IMR-90 (cell line): ENCODE data around the gene ARHGAP21. TPM values are rescaled to one million over a fixed set of nuclear protein-coding genes. Genes with fewer than 3 reads are reported as not detected.
A peak's percentile ranks its signal among the peaks of the same experiment; 100 is the strongest.

Experiments used
- ATAC-seq: fragments of 200-7000 bp; cut with Tn5 transposase; 2 replicates; pipeline ENCODE4 v1.9.1; 2020; ENCODE audit warnings: low read depth, mild to moderate bottlenecking, moderate library complexity
- BruUV-seq: library from RNA; stranded (reverse); fragments of 400-500 nt; replicated peaks from 2 replicates; lab custom pipeline; 2021; lab: Mats Ljungman, UMichigan
- CTCF ChIA-PET: fragments of 300-600 bp; formaldehyde crosslinking; extraction: SDS; loops from one replicate; lab custom pipeline; 2021; ENCODE audit warnings: antibody characterized with exemption; lab: Yijun Ruan, JAX
- POLR2A ChIA-PET: fragments of 300-600 bp; sonication (Branson Sonifier 250); formaldehyde crosslinking; loops from one replicate; lab custom pipeline; 2022; ENCODE audit warnings: antibody characterized with exemption; ENCODE audit not compliant: unreplicated experiment; lab: Charles Lee
- DNase-seq: peaks from one replicate; pipeline ENCODE4 v3.0.0; 2013
- H2AFZ ChIP-seq: replicated peaks from 2 replicates; pipeline ENCODE3; 2013; ENCODE audit warnings: low read length, mild to moderate bottlenecking; ENCODE audit not compliant: poor library complexity
- H2AK5ac ChIP-seq: 2 replicates; pipeline ENCODE4 v1.6.1; 2013; ENCODE audit warnings: low read depth, low read length, inconsistent platforms
- H2AK9ac ChIP-seq: replicated peaks from 2 replicates; pipeline ENCODE3; 2013; ENCODE audit warnings: mild to moderate bottlenecking, low read depth, low read length, moderate library complexity; ENCODE audit not compliant: poor library complexity
- H2BK120ac ChIP-seq: 2 replicates; pipeline ENCODE4 v1.6.1; 2013; ENCODE audit warnings: low read depth, low read length, inconsistent platforms
- H2BK15ac ChIP-seq: 3 replicates; pipeline ENCODE4 v1.6.1; 2013; ENCODE audit warnings: low read depth, low read length, inconsistent platforms
- H2BK20ac ChIP-seq: 2 replicates; pipeline ENCODE4 v1.6.1; 2013; ENCODE audit warnings: low read depth, mild to moderate bottlenecking, inconsistent platforms, low read length, moderate library complexity
- H2BK5ac ChIP-seq: 2 replicates; pipeline ENCODE4 v1.6.1; 2013; ENCODE audit warnings: mild to moderate bottlenecking, low read depth, low read length, inconsistent platforms; ENCODE audit not compliant: poor library complexity, severe bottlenecking
- H3K14ac ChIP-seq: replicated peaks from 2 replicates; pipeline ENCODE4 v1.6.1; 2013; ENCODE audit warnings: low read depth, low read length, inconsistent platforms
- H3K18ac ChIP-seq: 2 replicates; pipeline ENCODE4 v1.6.1; 2013; ENCODE audit warnings: low read depth, low read length, control low read depth
- H3K23ac ChIP-seq: 2 replicates; pipeline ENCODE4 v1.6.1; 2013; ENCODE audit warnings: low read depth, low read length, inconsistent platforms
- H3K27ac ChIP-seq: 2 replicates; pipeline ENCODE4 v1.5.1; 2013; ENCODE audit warnings: mild to moderate bottlenecking, control low read depth, low read length; ENCODE audit not compliant: insufficient read depth
- H3K27me3 ChIP-seq: 2 replicates; pipeline ENCODE4 v1.6.1; 2013; ENCODE audit warnings: low read length; ENCODE audit not compliant: control insufficient read depth, insufficient read depth
- H3K36me3 ChIP-seq: 2 replicates; pipeline ENCODE4 v1.6.1; 2013; ENCODE audit warnings: low read length, mixed read lengths; ENCODE audit not compliant: control insufficient read depth, insufficient read depth
- H3K4ac ChIP-seq: 2 replicates; pipeline ENCODE4 v1.6.1; 2013; ENCODE audit warnings: low read depth, low read length, inconsistent platforms
- H3K4me1 ChIP-seq: 2 replicates; pipeline ENCODE4 v1.6.1; 2013; ENCODE audit warnings: low read length, mixed read lengths; ENCODE audit not compliant: control insufficient read depth, insufficient read depth
- H3K4me2 ChIP-seq: 2 replicates; pipeline ENCODE4 v1.6.1; 2013; ENCODE audit warnings: low read depth, mild to moderate bottlenecking, control low read depth, low read length, moderate library complexity
- H3K4me3 ChIP-seq: 2 replicates; pipeline ENCODE4 v1.5.1; 2013; ENCODE audit warnings: low read depth, mild to moderate bottlenecking, control low read depth, low read length, moderate library complexity; ENCODE audit not compliant: insufficient read depth
- H3K56ac ChIP-seq: 2 replicates; pipeline ENCODE4 v1.6.1; 2013; ENCODE audit warnings: low read length, inconsistent platforms; ENCODE audit not compliant: insufficient read depth; ENCODE audit errors: extremely low read depth
- H3K79me1 ChIP-seq, 2 experiments: 2 replicates each; pipeline ENCODE4 v1.6.1; 2013; ENCODE audit warnings: low read length in 2 of 2, inconsistent platforms in 1 of 2, low read depth in 1 of 2
- H3K9ac ChIP-seq: 2 replicates; pipeline ENCODE4 v1.6.1; 2013; ENCODE audit warnings: low read depth, low read length, control low read depth
- H3K9me1 ChIP-seq: 2 replicates; pipeline ENCODE4 v1.6.1; 2013; ENCODE audit warnings: low read length, inconsistent platforms; ENCODE audit not compliant: insufficient read depth
- H3K9me3 ChIP-seq: 2 replicates; pipeline ENCODE4 v1.6.1; 2013; ENCODE audit warnings: low read length; ENCODE audit not compliant: control insufficient read depth, insufficient read depth
- H4K20me1 ChIP-seq: 2 replicates; pipeline ENCODE4 v1.6.1; 2013; ENCODE audit warnings: low read length, inconsistent platforms; ENCODE audit not compliant: insufficient read depth
- H4K5ac ChIP-seq: 2 replicates; pipeline ENCODE4 v1.6.1; 2013; ENCODE audit warnings: mild to moderate bottlenecking, low read depth, low read length, control low read depth
- H4K8ac ChIP-seq, 2 experiments: 2 replicates each; pipeline ENCODE4 v1.6.1; 2013; ENCODE audit warnings: low read depth in 2 of 2, low read length in 2 of 2, control low read depth in 1 of 2, inconsistent platforms in 1 of 2
- H4K91ac ChIP-seq: 2 replicates; pipeline ENCODE4 v1.6.1; 2013; ENCODE audit warnings: low read depth, low read length, inconsistent platforms; ENCODE audit not compliant: insufficient read depth
- CEBPB ChIP-seq: IDR thresholded peaks from 2 replicates; pipeline ENCODE4 v1.6.1; 2012; ENCODE audit warnings: low read depth, low read length, improper control_type of control experiment
- RAD21 ChIP-seq: IDR thresholded peaks from 2 replicates; pipeline ENCODE4 v1.6.1; 2012; ENCODE audit warnings: low read length, improper control_type of control experiment
- WGBS, 2 experiments: methylation state at CpG; one replicate each; pipeline versions ENCODE4 v1.1.5 to v1.1.7; 2013; ENCODE audit warnings: missing lambda C conversion rate in 2 of 2; ENCODE audit not compliant: insufficient read length in 1 of 2; ENCODE audit errors: extremely low coverage in 2 of 2; 5-methylcytosine and 5-hydroxymethylcytosine counted together
- dilution Hi-C: fragments of 300-500 bp; cut with HindIII; formaldehyde crosslinking; loops from one replicate; pipeline ENCODE4 v1.14.3; 2018; ENCODE audit warnings: low sequenced_read_pairs; ENCODE audit not compliant: unreplicated experiment
- in situ Hi-C: fragments of 300-500 bp; cut with MboI; formaldehyde crosslinking; loops from 3 replicates; pipeline ENCODE4 v1.14.3; 2019; ENCODE audit warnings: low sequenced_read_pairs, inconsistent platforms, mixed read lengths
- intact Hi-C: fragments of 100-400 bp; cut with micrococcal nuclease; formaldehyde crosslinking; loops from 2 replicates; pipeline ENCODE4 v1.10.0; 2022
- polyA plus RNA-seq, 3 experiments: library from polyadenylated mRNA; depleted of rRNA; stranded (reverse); fragments of >200 nt; gene quantifications; 2 replicates each; pipeline ENCODE4 v1.2.3, GENCODE V29; 2012; ENCODE audit warnings: low replicate concordance in 1 of 3
- total RNA-seq: library from RNA; depleted of rRNA; stranded (reverse); fragments of >200 nt; gene quantifications from 2 replicates; pipeline ENCODE4 v1.2.3, GENCODE V29; 2012

Gene ARHGAP21
- total and polyA plus RNA-seq, 2 of the 4 experiments (the other 2 are of a cell fraction): 43.3 to 94.3 TPM

- Histone ChIP-seq H2BK15ac (no peak overlapping the region), H3K4ac (peak overlapping the region; percentile 29; the same call in 1 of the 2 replicates), H2BK20ac (no peak overlapping the region), H3K27me3 (no peaks in the 10 kb centered on the region), H4K8ac (no peak overlapping the region), H2AK9ac (no peak overlapping the region), H2BK120ac (no peak overlapping the region), H2AK5ac (no peak overlapping the region), H3K56ac (no peak overlapping the region), H3K9me3 (no peaks in the 10 kb centered on the region), H3K79me1 (peaks cover 31 to 55% of the 10 kb centered on the region in 2 experiments), H3K23ac (0 out of 2 replicates have a peak overlapping the region, but pooled peaks have one; percentile 62), H3K18ac (no peak overlapping the region), H2BK5ac (no peak overlapping the region), H4K91ac (no peak overlapping the region), H3K27ac (no peak overlapping the region), H2AFZ (no peak overlapping the region), H4K20me1 (peaks cover 31% of the 10 kb centered on the region), H3K9me1 (peaks cover 1% of the 10 kb centered on the region), H3K4me3 (no peak overlapping the region), H3K4me1 (peaks cover 7% of the 10 kb centered on the region), H3K4me2 (no peak overlapping the region), H3K9ac (no peak overlapping the region), H4K5ac (no peak overlapping the region), H3K14ac (no peak overlapping the region), H3K36me3 (peaks cover 3% of the 10 kb centered on the region; the same call in 1 of the 2 replicates)
- in situ Hi-C loops (no loop called here), intact Hi-C loops (no loop called here), dilution Hi-C loops (no loop called here)
- no peak for ATAC-seq
- no TSS peak for BruUV-seq
- ChIA-PET POLR2A (no interaction called here), CTCF (interaction anchor here (0.8 kb wide), 1 partner anchor 10 kb away, joined by 5 read pairs; no protein-coding TSS in a partner anchor)
- TF ChIP-seq RAD21: no peak
- peak; percentile 71 for TF ChIP-seq CEBPB
- no peak for DNase-seq
- 24% methylated on average over 2 of the region's 6 CpGs; no CpG with 5 or more reads in 1 of the 2 experiments for WGBS, 2 experiments
These were observed 42.1 kb downstream of the ARHGAP21 start for GRCh38 chr10:24681572-24682088.
